B cell (primary cell): ENCODE data around the gene DSCAML1. TPM values are rescaled to one million over a fixed set of nuclear protein-coding genes. Genes with fewer than 3 reads are reported as not detected.

ENCODE experiments used
- ATAC-seq: fragments of 200-7000 bp; cut with Tn5 transposase; one replicate; pipeline ENCODE4 v1.10.0; 2021; ENCODE audit warnings: low read depth, mild to moderate bottlenecking, moderate number of reproducible peaks, moderate library complexity
- CTCF ChIA-PET: fragments of 350-600 bp; sonication (Branson Sonifier 250); formaldehyde crosslinking; loops from one replicate; lab custom pipeline; 2021; ENCODE audit warnings: antibody characterized with exemption, inconsistent platforms; lab: Charles Lee
- POLR2A ChIA-PET: fragments of 350-600 bp; sonication (Branson Sonifier 250); formaldehyde crosslinking; loops from one replicate; lab custom pipeline; 2021; ENCODE audit warnings: antibody characterized with exemption; lab: Charles Lee
- DNase-seq: peaks from one replicate; pipeline ENCODE4 v3.0.0; 2013
- H2AFZ ChIP-seq: 2 replicates; pipeline ENCODE4 v1.6.1; 2012; ENCODE audit warnings: mild to moderate bottlenecking, low read depth, low read length; ENCODE audit not compliant: insufficient read depth, poor library complexity, severe bottlenecking
- H3K27ac ChIP-seq, 2 donors: 1 replicate in 1 of 2; 2 replicates in 1 of 2; pipeline ENCODE4 v1.5.1; 2012 to 2013; ENCODE audit warnings: low read length in 2 of 2, mild to moderate bottlenecking in 2 of 2, moderate library complexity in 1 of 2
- H3K27me3 ChIP-seq, 4 experiments: fragments of 200-600 bp in 1 of 4; sonication (generic) in 1 of 4; replicated peaks in 1 of 4; 1 replicate in 2 of 4; 2 replicates in 2 of 4; pipeline versions ENCODE4 v1.6.1 to v1.7.0; 2013 to 2016; ENCODE audit warnings: low read length in 3 of 4, mild to moderate bottlenecking in 2 of 4, mixed read lengths in 1 of 4, moderate library complexity in 1 of 4; ENCODE audit not compliant: insufficient read depth in 4 of 4, control insufficient read depth in 3 of 4; ENCODE audit errors: control extremely low read depth in 1 of 4
- H3K36me3 ChIP-seq, 2 experiments: replicated peaks in 1 of 2; 1 replicate in 1 of 2; 2 replicates in 1 of 2; pipeline versions ENCODE4 v1.6.1 to v1.7.1; 2013; ENCODE audit warnings: low read length in 1 of 2; ENCODE audit not compliant: insufficient read depth in 2 of 2, control insufficient read depth in 1 of 2; ENCODE audit errors: control extremely low read depth in 1 of 2, extremely low read depth in 1 of 2
- H3K4me1 ChIP-seq, 2 donors: fragments of 200-600 bp in 1 of 2; sonication (generic) in 1 of 2; 1 replicate in 1 of 2; 2 replicates in 1 of 2; pipeline versions ENCODE4 v1.5.1 to v1.6.1; 2013 to 2017; ENCODE audit warnings: low read length in 2 of 2; ENCODE audit not compliant: control insufficient read depth in 2 of 2, insufficient read depth in 2 of 2
- H3K4me2 ChIP-seq: replicated peaks from 2 replicates; pipeline ENCODE3; 2012; ENCODE audit warnings: mild to moderate bottlenecking, low read depth, low read length; ENCODE audit not compliant: poor library complexity, severe bottlenecking
- H3K4me3 ChIP-seq, 5 experiments: fragments of 200-600 bp in 1 of 5; sonication (generic) in 1 of 5; 1 replicate in 3 of 5; 2 replicates in 2 of 5; pipeline versions ENCODE4 v1.5.1 to v1.7.0; 2011 to 2016; ENCODE audit warnings: low read length in 4 of 5, mild to moderate bottlenecking in 4 of 5, low read depth in 2 of 5, control low read depth in 1 of 5, moderate library complexity in 1 of 5; ENCODE audit not compliant: insufficient read depth in 1 of 5; ENCODE audit errors: control extremely low read depth in 1 of 5, extremely low read depth in 1 of 5
- H3K79me2 ChIP-seq: fragments of 200-600 bp; sonication (generic); one replicate; pipeline ENCODE4 v1.6.0; 2016; ENCODE audit warnings: low read length; ENCODE audit not compliant: control insufficient read depth, insufficient read depth
- H3K9ac ChIP-seq: fragments of 200-600 bp; sonication (generic); 2 replicates; pipeline ENCODE4 v1.6.1; 2017; ENCODE audit warnings: mild to moderate bottlenecking, low read length, moderate library complexity
- H3K9me3 ChIP-seq, 3 donors: one replicate each; pipeline versions ENCODE4 v1.6.1 to v1.7.1; 2013; ENCODE audit warnings: low read length in 2 of 3; ENCODE audit not compliant: control insufficient read depth in 2 of 3, insufficient read depth in 1 of 3; ENCODE audit errors: control extremely low read depth in 1 of 3
- H4K20me1 ChIP-seq: 2 replicates; pipeline ENCODE4 v1.6.0; 2012; ENCODE audit warnings: mild to moderate bottlenecking, low read length; ENCODE audit not compliant: insufficient read depth, control insufficient read depth, poor library complexity, severe bottlenecking
- H3K27ac Mint-ChIP-seq: one replicate; pipeline ENCODE4 v1.8.0; 2021; ENCODE audit warnings: mixed read lengths
- H3K27me3 Mint-ChIP-seq: one replicate; pipeline ENCODE4 v1.8.0; 2021; ENCODE audit warnings: mixed read lengths
- H3K4me1 Mint-ChIP-seq: one replicate; pipeline ENCODE4 v1.8.0; 2021; ENCODE audit warnings: mixed read lengths
- H3K4me3 Mint-ChIP-seq: one replicate; pipeline ENCODE4 v1.8.0; 2021; ENCODE audit warnings: mixed read lengths
- H3K9me3 Mint-ChIP-seq: one replicate; pipeline ENCODE4 v1.8.0; 2022; ENCODE audit warnings: mixed read lengths; ENCODE audit not compliant: insufficient read depth
- CTCF ChIP-seq: fragments of 200-600 bp; IDR thresholded peaks from one replicate; pipeline ENCODE4 v1.8.0; 2022; ENCODE audit warnings: antibody characterized with exemption, mild to moderate bottlenecking
- EZH2 ChIP-seq: IDR thresholded peaks from 2 replicates; pipeline ENCODE4 v1.6.1; 2012; ENCODE audit warnings: borderline replicate concordance, low read depth, mild to moderate bottlenecking, moderate library complexity, low read length; ENCODE audit not compliant: insufficient read depth, poor library complexity, severe bottlenecking
- WGBS: methylation state at CpG from one replicate; pipeline ENCODE4 v1.1.5; 2013; ENCODE audit warnings: missing lambda C conversion rate; ENCODE audit not compliant: insufficient coverage; 5-methylcytosine and 5-hydroxymethylcytosine counted together
- intact Hi-C: fragments of 100-400 bp; cut with micrococcal nuclease; formaldehyde crosslinking; loops from one replicate; pipeline ENCODE4 v1.10.0; 2022
- polyA plus RNA-seq: library from polyadenylated mRNA; depleted of rRNA; stranded (reverse); fragments of >200 nt; gene quantifications from 2 replicates; pipeline ENCODE4 v1.2.3, GENCODE V29; 2012
- total RNA-seq, 2 donors: library from RNA; stranded (reverse); fragments of 120-200 nt in 1 of 2; gene quantifications; 1 replicate in 1 of 2; 2 replicates in 1 of 2; pipeline versions ENCODE4 v1.2.3 to v1.2.4, GENCODE V29; 2013 to 2022

DSCAML1 gene
- total and polyA plus RNA-seq, 2 donors (not counting 1 experiment from before 2014, with no cell fraction given) = 1.2 to 6.2 TPM

GRCh38 chr11:117490911-117491310 is 306.1 kb downstream of the DSCAML1 start:
- no peak overlapping the region for H3K27ac ChIP-seq
- 96% methylated on average over 4 of the region's 6 CpGs for WGBS
- H3K4me1 Mint-ChIP-seq = no peaks in the 10 kb centered on the region
- peaks cover 0 to 15% (median 1%) of the 10 kb centered on the region in 4 experiments for H3K27me3 ChIP-seq
- no peak overlapping the region for H3K4me3 ChIP-seq
- DNase-seq (no peak), ATAC-seq (no peak)
- no peaks in the 10 kb centered on the region for H3K4me1 ChIP-seq
- no peaks in the 10 kb centered on the region for H4K20me1 ChIP-seq
- no peak overlapping the region for H3K4me2 ChIP-seq
- intact Hi-C loops = no loop called here
- POLR2A ChIA-PET = no interaction called here
- no peak overlapping the region for H3K4me3 Mint-ChIP-seq
- H3K9me3 Mint-ChIP-seq = no peaks in the 10 kb centered on the region
- H3K27me3 Mint-ChIP-seq = peaks cover 46% of the 10 kb centered on the region
- TF ChIP-seq CTCF (no peak), EZH2 (no peak)
- H3K27ac Mint-ChIP-seq = no peak overlapping the region
- no peak overlapping the region for H3K9ac ChIP-seq
- no peaks in the 10 kb centered on the region for H3K79me2 ChIP-seq
- no peaks in the 10 kb centered on the region for H3K36me3 ChIP-seq
- H2AFZ ChIP-seq = no peak overlapping the region
- CTCF ChIA-PET = no interaction called here
- no peaks in the 10 kb centered on the region for H3K9me3 ChIP-seq

- H3K27me3 Mint-ChIP-seq = peaks cover 42% of the 10 kb centered on the region
- H3K9me3 ChIP-seq = no peaks in the 10 kb centered on the region
- no peaks in the 10 kb centered on the region for H3K9me3 Mint-ChIP-seq
- no peak overlapping the region for H3K9ac ChIP-seq
- ChIA-PET POLR2A (no interaction called here), CTCF (no interaction called here)
- no peak overlapping the region for H3K4me2 ChIP-seq
- no peaks in the 10 kb centered on the region for H3K36me3 ChIP-seq
- intact Hi-C loops = no loop called here
- H3K4me3 Mint-ChIP-seq = no peak overlapping the region
- H3K4me1 ChIP-seq = no peaks in the 10 kb centered on the region
- ATAC-seq (no peak), DNase-seq (no peak)
- H3K79me2 ChIP-seq = no peaks in the 10 kb centered on the region
- WGBS = 2% methylated on average over 6 of the region's 14 CpGs
- H3K4me1 Mint-ChIP-seq = no peaks in the 10 kb centered on the region
- peaks cover 0 to 15% (median 1%) of the 10 kb centered on the region in 4 experiments for H3K27me3 ChIP-seq
- no peak overlapping the region for H2AFZ ChIP-seq
- H3K4me3 ChIP-seq = no peak overlapping the region
- no peak overlapping the region for H3K27ac Mint-ChIP-seq
- TF ChIP-seq CTCF (no peak), EZH2 (no peak)
- no peak overlapping the region for H3K27ac ChIP-seq
- no peaks in the 10 kb centered on the region for H4K20me1 ChIP-seq
Observed at GRCh38 chr11:117489999-117490679, 306.9 kb downstream of the DSCAML1 start.
